GM19463 (cell line): ENCODE measurements around the gene FBXW7.

ENCODE experiments used
- ATAC-seq: cut with Tn5 transposase; IDR thresholded peaks from one replicate; pipeline ENCODE4 v1.9.1; 2021; ENCODE audit warnings: mild to moderate bottlenecking, moderate library complexity; ENCODE audit not compliant: unreplicated experiment

Gene FBXW7

GRCh38 chr4:152380919-152381318 is 155.0 kb downstream of the FBXW7 start:
- no peak for ATAC-seq

- ATAC-seq: no peak
Observed at GRCh38 chr4:152380185-152380584, 155.7 kb downstream of the FBXW7 start.

- no peak for ATAC-seq
Observed at GRCh38 chr4:152374606-152375285, 161.1 kb downstream of the FBXW7 start.

GRCh38 chr4:152374153-152374552 is 161.7 kb downstream of the FBXW7 start:
- peak; percentile 44 for ATAC-seq

GRCh38 chr4:152372444-152372843 is 163.4 kb downstream of the FBXW7 start:
- no peak for ATAC-seq

- ATAC-seq: no peak
Observed at GRCh38 chr4:152369902-152370295, 166.0 kb downstream of the FBXW7 start.

- ATAC-seq: no peak
Observed at GRCh38 chr4:152369203-152369901, 166.5 kb downstream of the FBXW7 start.

- no peak for ATAC-seq
Observed at GRCh38 chr4:152368001-152368400, 167.9 kb downstream of the FBXW7 start.

- ATAC-seq: no peak
Observed at GRCh38 chr4:152364883-152365282, 171.0 kb downstream of the FBXW7 start.

GRCh38 chr4:152364383-152364782 is 171.5 kb downstream of the FBXW7 start:
- ATAC-seq: no peak

GRCh38 chr4:152363904-152364303 is 172.0 kb downstream of the FBXW7 start:
- no peak for ATAC-seq

- ATAC-seq: no peak
Observed at GRCh38 chr4:152363086-152363485, 172.8 kb downstream of the FBXW7 start.

- ATAC-seq: peak; percentile 52
Observed at GRCh38 chr4:152360045-152360410, 175.9 kb downstream of the FBXW7 start.

- ATAC-seq: peak; percentile 41
Observed at GRCh38 chr4:152359208-152360044, 176.5 kb downstream of the FBXW7 start.

- ATAC-seq: no peak
Observed at GRCh38 chr4:152357206-152357605, 178.7 kb downstream of the FBXW7 start.

GRCh38 chr4:152356428-152357034 is 179.4 kb downstream of the FBXW7 start:
- ATAC-seq: no peak

GRCh38 chr4:152352622-152353116 is 183.2 kb downstream of the FBXW7 start:
- ATAC-seq: peak; percentile 84

- no peak for ATAC-seq
Observed at GRCh38 chr4:152352215-152352614, 183.7 kb downstream of the FBXW7 start.

- no peak for ATAC-seq
Observed at GRCh38 chr4:152351080-152351479, 184.8 kb downstream of the FBXW7 start.

GRCh38 chr4:152348670-152349069 is 187.2 kb downstream of the FBXW7 start:
- ATAC-seq: no peak

- no peak for ATAC-seq
Observed at GRCh38 chr4:152346979-152347378, 188.9 kb downstream of the FBXW7 start.
